Prostate gland (tissue), 2 donors: ENCODE data around the gene DAPP1. TPM values are rescaled to one million over a fixed set of nuclear protein-coding genes. Genes with fewer than 3 reads are reported as not detected.
"Not testable (repeated sequence)": the region's sequence is repeated elsewhere in the genome, so short reads cannot be mapped to it uniquely, and the experiment has no call there.

Experiments used
- DNase-seq: peaks from one replicate; pipeline ENCODE4 v3.0.0-alpha.2; 2019; ENCODE audit warnings: low spot score
- H3K27ac ChIP-seq, 2 donors: fragments of 200-600 bp; sonication (generic); 2 replicates each; pipeline ENCODE4 v1.5.1; 2017 to 2019
- H3K27me3 ChIP-seq: fragments of 200-600 bp; sonication (generic); replicated peaks from 2 replicates; pipeline ENCODE4 v1.5.1; 2019; ENCODE audit not compliant: insufficient read depth
- H3K36me3 ChIP-seq, 2 donors: fragments of 200-600 bp; sonication (generic); 1 replicate in 1 of 2; 2 replicates in 1 of 2; pipeline versions ENCODE4 v1.5.1 to v1.8.1; 2017 to 2019
- H3K4me1 ChIP-seq: fragments of 200-600 bp; sonication (generic); replicated peaks from 2 replicates; pipeline ENCODE4 v1.5.1; 2019
- H3K4me3 ChIP-seq, 2 donors: fragments of 200-600 bp; sonication (generic); 2 replicates each; pipeline ENCODE4 v1.5.1; 2017 to 2019
- H3K9me3 ChIP-seq: fragments of 200-600 bp; sonication (generic); 2 replicates; pipeline ENCODE4 v1.5.1; 2017
- POLR2A ChIP-seq: fragments of 450-650 bp; IDR thresholded peaks from one replicate; pipeline ENCODE4 v1.6.1; 2016; ENCODE audit warnings: antibody characterized with exemption, mild to moderate bottlenecking
- POLR2AphosphoS5 ChIP-seq: sonication (generic); formaldehyde crosslinking; IDR thresholded peaks from one replicate; pipeline ENCODE4 v1.6.1; 2017; ENCODE audit warnings: antibody characterized with exemption
- WGBS: methylation state at CpG from one replicate; pipeline ENCODE4 v1.1.5; 2018; 5-methylcytosine and 5-hydroxymethylcytosine counted together
- intact Hi-C: fragments of 100-400 bp; cut with DNase I; formaldehyde crosslinking; loops from one replicate; pipeline ENCODE4 v1.14.2; 2022
- total RNA-seq, 2 donors: library from RNA; depleted of rRNA; stranded (reverse); fragments of >200 nt; gene quantifications; one replicate each; pipeline ENCODE4 v1.1.0, GENCODE V29; 2016
- TF ChIP-seq, protein P1 (sequence below), 4 experiments: fragments of 200-600 bp in 2 of 4; fragments of 450-650 bp in 2 of 4; sonication (generic) in 2 of 4; IDR thresholded peaks; 1 replicate in 3 of 4; 2 replicates in 1 of 4; pipeline ENCODE4 v1.5.1; 2016 to 2019; ENCODE audit warnings: antibody characterized with exemption in 4 of 4, mild to moderate bottlenecking in 2 of 4, moderate library complexity in 2 of 4

The DAPP1 gene
- total RNA-seq, 2 donors from 2014 or later: 1.1 to 2.0 TPM

DNA sequence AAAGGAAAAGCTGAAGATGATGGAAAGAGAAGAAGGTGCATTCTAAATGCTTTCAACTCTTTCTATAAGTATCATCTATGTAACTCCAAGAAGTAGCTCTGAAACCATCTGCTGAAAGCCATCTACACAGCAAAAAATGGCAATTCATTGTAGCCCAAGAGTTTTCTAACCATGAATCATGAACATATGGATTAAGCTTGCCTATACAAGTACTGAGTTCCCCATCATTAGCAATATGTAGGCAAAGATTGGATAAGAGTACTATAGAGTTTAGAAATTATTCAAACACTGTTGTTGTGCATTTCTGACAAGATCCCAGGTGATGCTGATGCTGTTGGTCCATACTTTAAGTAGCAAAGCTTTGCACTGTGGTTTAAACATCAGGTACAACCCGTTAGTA lies 11.2 kb downstream of the DAPP1 start:
- Histone ChIP-seq H3K4me3 (no peak overlapping the region), H3K27ac (no peak overlapping the region), H3K4me1 (no peaks in the 10 kb centered on the region), H3K36me3 (no peaks in the 10 kb centered on the region), H3K9me3 (no peaks in the 10 kb centered on the region), H3K27me3 (no peaks in the 10 kb centered on the region)
- intact Hi-C loops: no loop called here
- TF ChIP-seq POLR2A: no peak
- TF ChIP-seq POLR2AphosphoS5: no peak
- TF ChIP-seq, protein P1, sequence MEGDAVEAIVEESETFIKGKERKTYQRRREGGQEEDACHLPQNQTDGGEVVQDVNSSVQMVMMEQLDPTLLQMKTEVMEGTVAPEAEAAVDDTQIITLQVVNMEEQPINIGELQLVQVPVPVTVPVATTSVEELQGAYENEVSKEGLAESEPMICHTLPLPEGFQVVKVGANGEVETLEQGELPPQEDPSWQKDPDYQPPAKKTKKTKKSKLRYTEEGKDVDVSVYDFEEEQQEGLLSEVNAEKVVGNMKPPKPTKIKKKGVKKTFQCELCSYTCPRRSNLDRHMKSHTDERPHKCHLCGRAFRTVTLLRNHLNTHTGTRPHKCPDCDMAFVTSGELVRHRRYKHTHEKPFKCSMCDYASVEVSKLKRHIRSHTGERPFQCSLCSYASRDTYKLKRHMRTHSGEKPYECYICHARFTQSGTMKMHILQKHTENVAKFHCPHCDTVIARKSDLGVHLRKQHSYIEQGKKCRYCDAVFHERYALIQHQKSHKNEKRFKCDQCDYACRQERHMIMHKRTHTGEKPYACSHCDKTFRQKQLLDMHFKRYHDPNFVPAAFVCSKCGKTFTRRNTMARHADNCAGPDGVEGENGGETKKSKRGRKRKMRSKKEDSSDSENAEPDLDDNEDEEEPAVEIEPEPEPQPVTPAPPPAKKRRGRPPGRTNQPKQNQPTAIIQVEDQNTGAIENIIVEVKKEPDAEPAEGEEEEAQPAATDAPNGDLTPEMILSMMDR (IDR thresholded peaks at IDR 0.05): no peak
- no peak for DNase-seq
- WGBS: 93% methylated on average over 1 of the region's 1 CpG

DNA sequence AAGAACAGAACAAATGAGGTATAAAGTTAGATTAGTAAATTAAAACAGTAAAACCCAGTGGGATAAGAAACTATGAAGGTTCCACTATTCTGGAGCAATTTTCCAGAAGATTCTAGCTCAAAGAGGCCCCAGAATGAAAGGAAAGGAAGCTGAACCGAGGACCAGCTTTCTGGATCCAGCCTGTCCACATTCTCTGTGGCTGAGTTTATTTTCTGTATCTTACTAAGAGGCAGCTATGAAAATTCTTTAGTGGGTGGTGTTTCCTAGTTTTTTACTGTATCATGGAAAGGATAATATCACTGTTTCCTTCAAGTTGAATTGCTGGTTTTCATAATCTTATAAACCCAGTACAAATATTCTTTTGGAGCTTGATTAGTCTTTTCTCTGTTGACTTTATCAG lies 11.8 kb downstream of the DAPP1 start:
- no peaks in the 10 kb centered on the region for H3K27me3 ChIP-seq
- TF ChIP-seq POLR2A (no peak), POLR2AphosphoS5 (no peak)
- TF ChIP-seq, protein P1 (IDR thresholded peaks at IDR 0.05): no peak
- H3K27ac ChIP-seq: no peak overlapping the region
- intact Hi-C loops: no loop called here
- H3K36me3 ChIP-seq: no peaks in the 10 kb centered on the region
- no peak for DNase-seq
- H3K4me1 ChIP-seq: no peaks in the 10 kb centered on the region
- no peaks in the 10 kb centered on the region for H3K9me3 ChIP-seq
- WGBS: 8% methylated on average over 1 of the region's 1 CpG
- no peak overlapping the region for H3K4me3 ChIP-seq

DNA sequence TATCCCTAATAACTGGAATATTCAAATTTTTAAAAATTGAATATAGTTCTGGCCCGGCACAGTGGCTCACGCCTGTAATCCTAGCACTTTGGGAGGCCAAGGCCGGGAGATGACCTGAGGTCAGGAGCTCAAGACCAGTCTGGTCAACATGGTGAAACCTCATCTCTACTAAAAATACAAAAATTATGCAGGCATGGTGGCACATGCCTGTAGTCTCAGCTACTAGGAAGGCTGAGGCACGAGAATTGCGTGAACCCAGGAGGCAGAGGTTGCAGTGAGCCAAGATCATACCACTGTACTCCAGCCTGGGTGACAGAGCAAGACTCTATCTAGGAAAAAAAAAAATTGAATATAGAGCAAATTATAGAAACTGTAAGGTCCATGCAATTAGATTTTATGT lies 13.4 kb downstream of the DAPP1 start:
- 90% methylated on average over 5 of the region's 5 CpGs for WGBS
- intact Hi-C loops: not testable (repeated sequence)

DNA sequence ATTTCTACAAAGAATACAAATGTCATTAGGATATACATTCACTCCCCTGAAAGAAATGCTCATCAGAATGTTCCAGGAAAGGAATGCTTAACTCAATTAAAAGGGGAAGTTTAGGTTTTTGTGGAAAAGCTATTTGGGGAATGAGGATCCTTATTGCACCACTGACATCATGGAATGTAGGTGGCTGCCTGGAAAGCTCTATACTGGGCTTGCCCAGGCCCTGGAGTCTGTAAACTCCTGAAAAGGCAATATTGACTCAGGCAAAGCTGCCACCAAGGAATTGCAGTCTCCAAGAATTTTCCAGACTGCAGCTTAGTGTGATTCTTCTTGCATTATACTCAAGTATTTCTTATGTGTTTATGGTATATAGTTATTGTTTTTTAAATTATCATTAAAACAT lies 15.7 kb downstream of the DAPP1 start:
- DNase-seq: peak; percentile 26

More for the DNA sequence above, 13.4 kb downstream of the DAPP1 start:
- H3K4me3 ChIP-seq, DNase-seq, H3K27me3 ChIP-seq, H3K27ac ChIP-seq, H3K4me1 ChIP-seq, H3K9me3 ChIP-seq, H3K36me3 ChIP-seq: not testable (repeated sequence)

DNA sequence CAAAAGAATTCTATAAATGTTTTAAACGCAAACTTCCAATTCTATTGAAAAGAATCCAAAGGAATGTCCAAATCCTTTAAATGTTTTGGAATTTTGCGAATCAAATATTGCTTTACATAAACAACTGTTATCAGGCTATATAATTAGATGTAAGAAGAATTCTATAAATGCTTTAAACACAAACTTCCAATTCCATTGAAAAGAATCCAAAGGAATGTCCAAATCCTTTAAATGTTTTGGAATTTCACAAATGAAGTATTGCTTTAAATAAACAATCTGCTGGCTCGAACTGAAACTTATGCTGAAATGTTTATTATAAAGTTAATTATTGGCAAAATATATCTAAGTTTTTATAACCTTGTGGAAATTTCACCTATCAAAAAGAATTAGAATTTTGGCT lies 16.1 kb downstream of the DAPP1 start:
- Histone ChIP-seq H3K9me3 (no peaks in the 10 kb centered on the region), H3K36me3 (no peaks in the 10 kb centered on the region), H3K27ac (no peak overlapping the region), H3K4me1 (no peaks in the 10 kb centered on the region), H3K4me3 (no peak overlapping the region), H3K27me3 (no peaks in the 10 kb centered on the region)
- no peak for DNase-seq
- 31% methylated on average over 3 of the region's 3 CpGs for WGBS
- TF ChIP-seq POLR2A (no peak), POLR2AphosphoS5 (no peak)
- TF ChIP-seq, protein P1 (IDR thresholded peaks at IDR 0.05): no peak
- intact Hi-C loops: no loop called here

More for the DNA sequence above, 15.7 kb downstream of the DAPP1 start:
- no peak overlapping the region for H3K27ac ChIP-seq
- no peaks in the 10 kb centered on the region for H3K4me1 ChIP-seq
- intact Hi-C loops: no loop called here
- no peaks in the 10 kb centered on the region for H3K9me3 ChIP-seq
- no peaks in the 10 kb centered on the region for H3K36me3 ChIP-seq
- no peak overlapping the region for H3K4me3 ChIP-seq
- H3K27me3 ChIP-seq: no peaks in the 10 kb centered on the region
- TF ChIP-seq POLR2AphosphoS5: peak; percentile 38
- TF ChIP-seq, protein P1 (IDR thresholded peaks at IDR 0.05): no peak
